ENCODE results near the gene CRTAP.
A peak's percentile ranks its signal among the peaks of the same experiment; 100 is the strongest.
"Not testable (repeated sequence)": the region's sequence is repeated elsewhere in the genome, so short reads cannot be mapped to it uniquely, and the experiment has no call there.

CRTAP gene

GRCh38 chr3:33139996-33140395 lies 26.2 kb downstream of the CRTAP start:
- DNase-seq (ENCODE audit: low read depth in 2 of 2): no peak

DNA sequence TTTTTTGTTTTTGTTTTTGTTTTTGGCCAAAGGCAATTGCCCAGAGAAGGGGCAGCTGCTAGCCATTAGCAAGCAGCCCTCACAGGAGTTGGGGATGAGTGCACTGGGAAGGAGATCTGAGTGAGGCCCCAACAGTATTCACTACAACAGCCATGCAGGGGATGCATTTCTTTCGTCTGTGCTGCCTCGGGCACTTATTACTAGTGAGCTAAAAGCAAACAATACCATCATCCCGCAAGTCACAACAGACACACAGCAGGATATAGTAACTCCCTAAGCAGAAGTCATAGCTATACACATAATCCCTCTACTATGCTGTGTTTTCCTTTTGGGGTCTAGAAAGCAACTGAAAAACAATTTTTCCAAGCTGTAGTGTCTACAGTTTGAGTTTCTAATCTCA lies 27.2 kb downstream of the CRTAP start:
- DNase-seq (ENCODE audit: low read depth in 2 of 2): no peak

- DNase-seq (ENCODE audit: low read depth in 2 of 2): peak in 1 of 2 experiments; percentile 12
These were observed 30.6 kb downstream of the CRTAP start for GRCh38 chr3:33144433-33144832.

DNA sequence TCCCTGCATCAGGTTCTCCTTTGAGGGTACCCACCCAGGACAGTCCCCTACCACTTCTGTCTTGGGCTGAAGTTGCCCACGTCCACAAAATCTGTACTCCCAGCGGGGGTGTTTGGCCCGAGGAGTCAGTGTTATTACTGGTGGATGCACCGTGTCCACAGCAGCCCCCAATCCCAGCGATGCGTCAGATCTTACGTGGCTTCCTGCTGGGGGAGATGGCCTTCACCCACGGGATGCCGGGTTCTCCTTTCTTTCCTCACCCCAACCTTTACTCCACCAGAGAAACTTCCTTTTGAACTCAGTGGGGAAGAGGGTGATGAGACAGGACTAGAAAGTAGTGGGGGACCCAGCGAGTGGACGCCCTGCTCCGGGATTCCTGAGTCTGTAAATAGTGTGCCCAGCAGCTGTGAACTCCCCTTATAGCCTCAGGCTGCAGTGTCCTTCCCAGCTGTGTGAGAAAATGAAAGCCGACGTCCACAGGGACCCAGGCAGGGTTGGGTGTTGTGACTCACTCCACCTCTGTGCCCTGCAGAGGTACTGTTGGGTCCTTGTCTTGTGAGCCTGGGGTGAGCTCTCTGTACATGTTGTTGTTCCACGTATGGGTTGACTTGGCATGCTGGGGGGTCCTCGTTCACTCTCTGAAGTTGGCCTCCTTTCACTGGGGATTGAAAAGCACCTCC lies 31.5 kb downstream of the CRTAP start:
- no peak for DNase-seq (ENCODE audit: low read depth in 2 of 2)

- DNase-seq (ENCODE audit: low read depth in 2 of 2): no peak
These were observed 32.2 kb downstream of the CRTAP start for GRCh38 chr3:33145901-33146580.

GRCh38 chr3:33146791-33147445 lies 33.1 kb downstream of the CRTAP start:
- no peak for DNase-seq (ENCODE audit: low read depth in 2 of 2)

- DNase-seq (ENCODE audit: low read depth in 2 of 2): no peak
These were observed 35.5 kb downstream of the CRTAP start for GRCh38 chr3:33149342-33149741.

DNA sequence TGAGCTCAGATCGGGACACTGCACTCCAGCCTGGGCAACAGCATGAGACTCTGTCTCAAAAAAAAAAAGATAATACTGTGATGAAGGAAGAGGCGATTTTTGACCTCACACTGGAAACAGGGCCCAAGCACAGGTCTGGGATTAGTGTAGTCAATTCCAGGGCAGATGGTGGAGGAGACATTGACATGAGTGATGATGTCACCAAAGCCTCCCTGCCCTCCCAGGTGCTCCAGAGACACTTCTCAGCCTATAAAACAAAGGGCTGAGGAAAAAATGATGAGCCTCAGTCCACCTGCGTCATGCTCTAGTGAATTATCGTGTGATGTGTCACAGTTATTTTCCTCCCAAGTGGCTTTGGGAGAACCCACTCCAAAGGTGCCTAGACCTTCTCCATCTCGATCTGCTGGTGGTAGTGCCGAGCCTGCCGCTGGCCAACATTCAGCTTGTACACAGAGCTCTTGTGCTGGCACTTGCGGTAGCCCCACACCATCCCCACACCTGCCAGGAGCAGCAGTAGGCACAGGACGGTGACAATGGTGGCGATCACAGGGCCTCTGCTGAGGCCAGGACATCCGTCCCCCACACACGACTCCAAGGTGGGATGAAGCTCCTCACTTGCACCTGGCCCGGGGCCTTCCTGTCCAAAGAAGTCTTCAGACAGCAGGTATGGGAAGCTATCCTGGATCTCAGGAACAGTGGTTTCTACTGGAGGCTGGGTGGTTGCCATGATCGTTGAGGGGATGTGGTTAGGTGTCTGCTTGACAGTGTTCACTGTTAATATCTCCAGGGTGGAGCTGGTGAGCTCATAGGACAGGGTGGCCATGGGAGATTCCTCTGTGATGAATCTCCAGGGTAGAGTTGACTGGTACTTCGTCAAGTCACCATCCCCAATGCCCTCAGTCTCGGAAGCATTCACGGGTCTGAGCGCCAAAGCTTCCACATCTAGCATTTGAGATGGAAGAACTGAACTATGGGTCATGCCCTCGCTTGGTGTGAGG lies 38.8 kb downstream of the CRTAP start:
- DNase-seq (ENCODE audit: low read depth in 2 of 2): no peak

GRCh38 chr3:33153782-33154181 lies 40.0 kb downstream of the CRTAP start:
- no peak for DNase-seq (ENCODE audit: low read depth in 2 of 2)

GRCh38 chr3:33155301-33155700 lies 41.5 kb downstream of the CRTAP start:
- DNase-seq (ENCODE audit: low read depth in 2 of 2): no peak

- DNase-seq (ENCODE audit: low read depth in 2 of 2): no peak
These were observed 45.4 kb downstream of the CRTAP start for GRCh38 chr3:33159234-33159633.

- no peak for DNase-seq (ENCODE audit: low read depth in 2 of 2)
These were observed 46.2 kb downstream of the CRTAP start for GRCh38 chr3:33159981-33160380.

GRCh38 chr3:33162621-33163020 lies 48.8 kb downstream of the CRTAP start:
- not testable (repeated sequence) for DNase-seq (ENCODE audit: low read depth in 2 of 2)

DNA sequence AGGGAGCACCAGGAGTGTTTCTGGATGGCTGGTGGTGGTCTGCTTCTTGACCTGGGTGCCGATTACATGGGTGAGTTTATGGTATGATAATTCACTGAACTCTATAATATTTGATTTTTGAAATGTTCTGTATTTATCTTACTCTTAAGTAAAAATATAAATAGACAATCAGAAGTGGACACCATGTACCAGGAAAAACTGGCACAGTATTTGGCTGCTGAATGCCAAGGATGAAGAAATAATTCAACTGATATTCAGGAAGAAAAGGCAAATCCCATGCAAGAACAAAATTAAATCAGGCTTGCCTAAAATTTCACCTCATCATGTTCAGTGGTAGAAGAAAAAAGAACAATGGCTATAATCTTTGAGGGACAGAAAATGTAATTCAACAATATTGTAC lies 51.6 kb downstream of the CRTAP start:
- no peak for DNase-seq (ENCODE audit: low read depth in 2 of 2)

DNA sequence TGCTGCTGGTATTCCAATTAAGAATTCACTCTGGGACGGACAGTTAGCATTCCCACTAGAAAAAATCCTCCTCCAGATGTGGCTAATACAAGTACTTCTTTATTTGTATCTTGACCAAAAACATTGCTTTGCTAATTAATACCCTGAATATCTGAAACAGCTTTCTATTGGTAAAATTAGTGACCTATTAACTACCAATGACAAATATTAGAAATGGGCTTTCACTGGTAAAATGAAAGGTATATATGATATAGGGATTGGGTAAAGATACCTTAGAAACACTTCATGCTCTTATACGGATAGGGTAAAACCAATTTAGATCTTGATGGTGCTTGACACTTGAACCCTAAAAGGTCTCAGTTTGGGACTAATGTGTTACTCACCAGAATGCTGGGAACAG lies 52.3 kb downstream of the CRTAP start:
- no peak for DNase-seq (ENCODE audit: low read depth in 2 of 2)

DNA sequence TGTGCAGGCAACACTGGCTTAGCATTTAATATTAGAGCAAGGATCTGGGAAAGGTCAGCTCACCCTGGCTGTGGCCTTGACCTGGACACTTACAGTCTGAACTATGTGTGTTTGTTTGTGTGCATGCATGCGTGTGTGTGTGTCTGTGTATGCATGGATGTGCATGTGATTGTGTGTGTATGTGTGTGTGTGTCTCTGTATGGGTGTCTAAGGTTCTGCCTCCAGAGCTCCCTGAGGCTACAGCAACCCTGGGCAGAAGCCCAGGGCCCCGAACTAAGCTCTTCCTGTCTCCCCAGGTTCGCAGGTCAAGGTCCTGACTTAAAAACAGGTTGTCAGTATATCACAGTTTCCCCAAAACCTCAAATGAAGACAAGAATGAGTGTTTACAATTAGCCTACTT lies 53.5 kb downstream of the CRTAP start:
- no peak for DNase-seq (ENCODE audit: low read depth in 2 of 2)

DNA sequence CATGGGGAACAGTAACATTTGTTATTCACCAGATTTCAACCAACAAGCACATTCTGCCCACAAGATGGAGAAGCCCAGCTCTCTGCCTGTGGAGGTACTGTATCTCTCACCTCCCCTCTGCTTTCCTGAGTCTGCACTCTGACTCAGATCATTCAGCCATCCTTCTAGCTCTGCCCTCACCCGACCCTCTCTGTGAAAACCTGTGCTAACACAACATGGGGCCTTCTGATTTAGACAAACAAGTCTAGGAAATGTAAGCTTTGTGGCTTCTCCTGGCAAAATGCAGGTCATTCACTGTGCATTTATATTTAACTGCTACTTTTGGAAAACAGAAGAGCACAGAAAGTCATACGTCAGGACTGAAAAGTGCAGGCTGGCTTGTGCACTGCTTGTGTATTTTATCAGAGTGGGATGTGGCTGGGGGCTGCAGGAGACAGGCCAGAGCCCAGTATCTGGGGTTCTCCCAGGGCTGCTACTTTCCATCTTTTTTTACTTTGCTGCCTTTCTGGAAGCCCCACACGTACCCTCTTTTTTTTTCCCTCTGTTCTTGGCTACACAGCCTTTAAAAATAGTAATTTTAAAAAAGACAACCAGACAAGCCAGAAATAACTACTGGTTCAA lies 54.0 kb downstream of the CRTAP start:
- DNase-seq (ENCODE audit: low read depth in 2 of 2): no peak

DNA sequence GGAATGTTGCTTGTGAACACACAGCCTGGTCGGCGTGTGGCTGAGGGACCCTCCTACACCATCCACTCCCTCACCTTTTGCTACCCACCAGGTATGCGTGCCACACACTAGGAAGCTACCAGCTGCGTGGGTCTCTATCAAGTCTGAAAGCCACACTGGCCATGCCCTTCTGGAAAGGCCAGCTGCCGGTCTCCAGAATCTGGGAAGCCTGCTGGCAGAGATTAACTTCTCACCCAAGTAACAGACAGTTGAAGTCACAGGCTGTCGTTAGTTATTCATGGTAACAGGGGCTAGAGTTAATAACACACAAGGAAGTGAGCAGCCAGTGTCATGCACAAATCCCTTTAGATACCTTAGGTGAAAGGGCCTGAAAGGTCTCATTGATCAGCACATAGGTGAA lies 56.7 kb downstream of the CRTAP start:
- no peak for DNase-seq (ENCODE audit: low read depth in 2 of 2)

DNA sequence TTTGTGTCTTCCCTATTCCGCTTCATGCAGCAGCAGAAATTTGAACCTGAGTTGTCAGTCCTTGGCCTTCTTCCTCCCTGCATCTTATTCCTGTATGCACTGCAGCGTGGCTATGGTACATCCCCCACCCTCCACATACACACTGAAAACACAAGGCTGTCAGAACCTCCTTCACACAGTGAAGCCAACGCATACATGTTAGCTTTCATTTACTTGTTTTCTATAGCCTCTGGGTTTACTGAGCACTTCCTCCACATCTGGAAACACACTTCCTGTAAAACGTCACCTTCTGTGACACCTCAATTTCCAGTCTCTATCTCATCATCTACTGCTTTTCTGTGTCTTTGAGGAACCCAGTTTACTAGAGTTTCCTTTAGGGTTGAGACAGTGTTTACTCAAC lies 57.8 kb downstream of the CRTAP start:
- DNase-seq (ENCODE audit: low read depth in 2 of 2): no peak

- DNase-seq (ENCODE audit: low read depth in 2 of 2): no peak
These were observed 59.3 kb downstream of the CRTAP start for GRCh38 chr3:33173103-33173502.

DNA sequence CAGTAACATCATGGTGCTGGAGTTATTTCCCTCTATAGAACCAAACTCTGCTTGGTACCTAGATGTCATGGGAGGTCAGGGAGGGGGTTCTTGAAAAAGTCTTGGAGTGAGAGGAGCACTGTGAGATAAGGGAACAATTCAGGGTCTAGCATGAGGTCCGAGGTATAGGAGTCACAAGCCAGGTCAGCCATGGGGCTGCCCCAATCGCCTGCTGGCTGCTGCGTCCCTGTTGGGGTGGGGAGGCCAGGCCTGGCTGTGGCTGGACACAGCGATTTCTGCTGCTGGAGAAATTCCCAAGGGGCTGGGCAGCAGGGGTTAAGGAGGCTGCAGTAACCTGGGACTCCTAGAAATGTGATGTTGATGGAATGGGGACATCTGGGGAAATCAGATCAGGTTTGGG lies 59.9 kb downstream of the CRTAP start:
- no peak for DNase-seq (ENCODE audit: low read depth in 2 of 2)

Measured in stimulated activated CD4-positive, alpha-beta T cell treated with anti-CD3 and anti-CD28 coated beads, Interleukin-12 subunit alpha, Interleukin-12 subunit beta, amount 100 ng/mL, for 24 hours (primary cell).